H1 (cell line): ENCODE measurements around the gene ZNF470. TPM values are rescaled to one million over a fixed set of nuclear protein-coding genes. Genes with fewer than 3 reads are reported as not detected.

Experiments used
- CTCF ChIA-PET: fragments of 300-600 bp; sonication (Branson Sonifier 250); formaldehyde crosslinking; loops from one replicate; lab custom pipeline; 2021; ENCODE audit not compliant: partially characterized antibody; lab: Charles Lee
- POLR2A ChIA-PET: fragments of 300-600 bp; sonication (Branson Sonifier 250); formaldehyde crosslinking; loops from one replicate; lab custom pipeline; 2021; ENCODE audit warnings: inconsistent platforms; ENCODE audit not compliant: partially characterized antibody; lab: Charles Lee
- DNase-seq, 2 experiments: peaks; one replicate each; pipeline versions ENCODE4 v3.0.0 to v3.0.0-alpha.2; 2010 to 2022; ENCODE audit warnings: low spot score in 2 of 2, low read depth in 1 of 2, mixed read lengths in 1 of 2
- FAIRE-seq: peaks from 2 replicates; lab custom pipeline; 2011; peaks lifted over from hg19 to GRCh38; lab: Jason Lieb, UNC
- H2AFZ ChIP-seq: 2 replicates; pipeline ENCODE4 v1.8.1; 2012; ENCODE audit warnings: low read length, inconsistent platforms
- H2AK5ac ChIP-seq: 2 replicates; pipeline ENCODE4 v1.6.1; 2013; ENCODE audit warnings: low read depth, low read length
- H2BK120ac ChIP-seq: replicated peaks from 2 replicates; pipeline ENCODE3; 2013; ENCODE audit warnings: low read depth, low read length, inconsistent platforms
- H2BK12ac ChIP-seq: 2 replicates; pipeline ENCODE4 v1.6.1; 2013; ENCODE audit warnings: low read depth, low read length
- H2BK15ac ChIP-seq: 2 replicates; pipeline ENCODE4 v1.6.1; 2013; ENCODE audit warnings: low read length
- H2BK20ac ChIP-seq: 2 replicates; pipeline ENCODE4 v1.6.1; 2013; ENCODE audit warnings: low read length
- H2BK5ac ChIP-seq: 2 replicates; pipeline ENCODE4 v1.6.1; 2013; ENCODE audit warnings: low read depth, low read length
- H3K14ac ChIP-seq: 2 replicates; pipeline ENCODE4 v1.6.1; 2013; ENCODE audit warnings: inconsistent platforms; ENCODE audit not compliant: insufficient read length
- H3K18ac ChIP-seq: 2 replicates; pipeline ENCODE4 v1.6.1; 2013; ENCODE audit warnings: low read length; ENCODE audit errors: extremely low read depth
- H3K23ac ChIP-seq: 2 replicates; pipeline ENCODE4 v1.6.1; 2013; ENCODE audit warnings: inconsistent platforms; ENCODE audit not compliant: insufficient read length
- H3K23me2 ChIP-seq: 2 replicates; pipeline ENCODE4 v1.6.1; 2013; ENCODE audit warnings: low read depth, low read length
- H3K27ac ChIP-seq: 2 replicates; pipeline ENCODE4 v1.6.1; 2011; ENCODE audit warnings: low read depth, low read length, inconsistent platforms
- H3K27me3 ChIP-seq, 4 experiments: replicated peaks in 1 of 4; 1 replicate in 1 of 4; 2 replicates in 3 of 4; pipeline versions ENCODE4 v1.6.1 to v1.8.1; 2011 to 2013; ENCODE audit warnings: low read length in 3 of 4, mild to moderate bottlenecking in 3 of 4, inconsistent platforms in 2 of 4, mixed read lengths in 2 of 4, moderate library complexity in 1 of 4; ENCODE audit not compliant: control insufficient read depth in 3 of 4, insufficient read depth in 3 of 4; ENCODE audit errors: extremely low read depth in 1 of 4
- H3K36me3 ChIP-seq, 4 experiments: 2 replicates each; pipeline versions ENCODE4 v1.6.1 to v1.8.1; 2011 to 2013; ENCODE audit warnings: mild to moderate bottlenecking in 4 of 4, low read length in 3 of 4, moderate library complexity in 2 of 4, control low read depth in 1 of 4, inconsistent platforms in 1 of 4; ENCODE audit not compliant: insufficient read depth in 4 of 4, control insufficient read depth in 2 of 4
- H3K4ac ChIP-seq: replicated peaks from 2 replicates; pipeline ENCODE3; 2013; ENCODE audit warnings: low read length, low read depth, mixed read lengths, inconsistent platforms; ENCODE audit not compliant: insufficient read length
- H3K4me1 ChIP-seq, 4 experiments: replicated peaks in 1 of 4; 1 replicate in 1 of 4; 2 replicates in 3 of 4; pipeline versions ENCODE4 v1.6.1 to v1.8.1; 2011 to 2013; ENCODE audit warnings: low read length in 3 of 4, inconsistent platforms in 2 of 4, mixed read lengths in 1 of 4; ENCODE audit not compliant: insufficient read depth in 4 of 4, control insufficient read depth in 3 of 4
- H3K4me2 ChIP-seq, 2 experiments: 2 replicates each; pipeline versions ENCODE4 v1.6.1 to v1.8.1; 2011 to 2013; ENCODE audit warnings: low read depth in 2 of 2, low read length in 2 of 2, control low read depth in 1 of 2, inconsistent platforms in 1 of 2, mild to moderate bottlenecking in 1 of 2; ENCODE audit not compliant: insufficient read depth in 1 of 2
- H3K4me3 ChIP-seq, 4 experiments: fragments of 200-600, 300-600 bp in 1 of 4; sonication (generic), shearing (Covaris generic), sonication (Bioruptor Twin) in 1 of 4; 2 replicates each; pipeline versions ENCODE4 v1.5.1 to v1.8.1; 2011 to 2016; ENCODE audit warnings: low read length in 4 of 4, low read depth in 3 of 4, control low read depth in 2 of 4, inconsistent platforms in 2 of 4, mild to moderate bottlenecking in 2 of 4, mixed read lengths in 1 of 4, moderate library complexity in 1 of 4; ENCODE audit not compliant: insufficient read depth in 2 of 4; ENCODE audit errors: extremely low read depth in 1 of 4
- H3K56ac ChIP-seq: replicated peaks from 2 replicates; pipeline ENCODE3; 2013; ENCODE audit warnings: low read depth, mild to moderate bottlenecking, mixed read lengths, low read length, inconsistent platforms; ENCODE audit not compliant: insufficient read length
- H3K79me1 ChIP-seq: 2 replicates; pipeline ENCODE4 v1.6.1; 2013; ENCODE audit warnings: low read depth, low read length, control low read depth
- H3K79me2 ChIP-seq, 2 experiments: 2 replicates each; pipeline versions ENCODE4 v1.6.1 to v1.8.1; 2012 to 2013; ENCODE audit warnings: low read length in 2 of 2, mild to moderate bottlenecking in 2 of 2, inconsistent platforms in 1 of 2; ENCODE audit not compliant: insufficient read depth in 2 of 2, control insufficient read depth in 1 of 2
- H3K9ac ChIP-seq, 4 experiments: replicated peaks in 1 of 4; 1 replicate in 1 of 4; 2 replicates in 3 of 4; pipeline versions ENCODE4 v1.6.1 to v1.8.1; 2011 to 2013; ENCODE audit warnings: low read depth in 3 of 4, low read length in 3 of 4, control low read depth in 2 of 4, mild to moderate bottlenecking in 2 of 4, moderate library complexity in 2 of 4, inconsistent platforms in 1 of 4; ENCODE audit errors: extremely low read depth in 1 of 4
- H3K9me3 ChIP-seq, 2 experiments: 2 replicates each; pipeline versions ENCODE4 v1.6.1 to v1.8.1; 2012 to 2013; ENCODE audit warnings: mild to moderate bottlenecking in 2 of 2, moderate library complexity in 2 of 2, control low read depth in 1 of 2, inconsistent platforms in 1 of 2, low read depth in 1 of 2, low read length in 1 of 2, mixed read lengths in 1 of 2; ENCODE audit not compliant: insufficient read depth in 2 of 2
- H4K20me1 ChIP-seq, 2 experiments: replicated peaks in 1 of 2; 2 replicates each; pipeline versions ENCODE3 to v1.8.1; 2011 to 2013; ENCODE audit warnings: inconsistent platforms in 2 of 2, low read length in 2 of 2, mild to moderate bottlenecking in 1 of 2; ENCODE audit not compliant: insufficient read depth in 2 of 2, control insufficient read depth in 1 of 2
- H4K5ac ChIP-seq: 2 replicates; pipeline ENCODE4 v1.6.1; 2013; ENCODE audit warnings: low read length, low read depth, mixed read lengths, inconsistent platforms; ENCODE audit not compliant: insufficient read length
- H4K8ac ChIP-seq: 2 replicates; pipeline ENCODE4 v1.8.0; 2013; ENCODE audit warnings: mild to moderate bottlenecking, moderate library complexity, low read length, inconsistent platforms; ENCODE audit not compliant: insufficient read depth; ENCODE audit errors: extremely low read depth
- H4K91ac ChIP-seq: replicated peaks from 2 replicates; pipeline ENCODE3; 2013; ENCODE audit warnings: low read length, mixed read lengths, inconsistent platforms; ENCODE audit not compliant: insufficient read length
- GTF2F1 ChIP-seq: IDR thresholded peaks from 2 replicates; pipeline ENCODE4 v1.6.1; 2012; ENCODE audit warnings: low read depth, low read length, improper control_type of control experiment, borderline replicate concordance
- HDAC2 ChIP-seq, 2 experiments: fragments of 300-600 bp in 1 of 2; sonication (generic) in 1 of 2; IDR thresholded peaks; 2 replicates each; pipeline ENCODE4 v1.6.1; 2011 to 2012; ENCODE audit warnings: low read depth in 2 of 2, low read length in 2 of 2, mild to moderate bottlenecking in 2 of 2, moderate library complexity in 2 of 2, borderline replicate concordance in 1 of 2, inconsistent platforms in 1 of 2
- KDM4A ChIP-seq: IDR thresholded peaks from one replicate; pipeline ENCODE4 v1.7.1; 2012; ENCODE audit warnings: low read depth, mild to moderate bottlenecking, moderate library complexity, low read length, inconsistent platforms; ENCODE audit not compliant: severe bottlenecking
- POLR2AphosphoS5 ChIP-seq: IDR thresholded peaks from 2 replicates; pipeline ENCODE4 v1.6.1; 2011; ENCODE audit warnings: low read depth, low read length
- POU5F1 ChIP-seq: IDR thresholded peaks from 2 replicates; pipeline ENCODE4 v1.6.1; 2011; ENCODE audit warnings: low read depth, mild to moderate bottlenecking, low read length, moderate library complexity
- RFX5 ChIP-seq: IDR thresholded peaks from 2 replicates; pipeline ENCODE4 v1.6.1; 2011; ENCODE audit warnings: low read depth, low read length, improper control_type of control experiment, borderline replicate concordance
- SAP30 ChIP-seq: fragments of 300-600 bp; sonication (generic); IDR thresholded peaks from 2 replicates; pipeline ENCODE4 v1.7.1; 2012; ENCODE audit warnings: low read length, moderate library complexity, mild to moderate bottlenecking, inconsistent platforms; ENCODE audit not compliant: insufficient read depth, insufficient replicate concordance
- TAF1 ChIP-seq: IDR thresholded peaks from 2 replicates; pipeline ENCODE4 v1.6.1; 2011; ENCODE audit warnings: mild to moderate bottlenecking, low read depth, low read length
- WGBS, 2 experiments: shearing (Covaris generic) in 1 of 2; methylation state at CpG; one replicate each; pipeline versions ENCODE4 v1.1.6 to v1.1.7; 2013 to 2015; ENCODE audit warnings: low lambda C conversion rate in 2 of 2, mixed read lengths in 2 of 2, inconsistent platforms in 1 of 2, low coverage in 1 of 2, missing lambda C conversion rate in 1 of 2; ENCODE audit not compliant: insufficient replicate concordance in 2 of 2, insufficient coverage in 1 of 2, insufficient read length in 1 of 2; ENCODE audit errors: extremely low coverage in 1 of 2, missing lambda C conversion rate in 1 of 2; 5-methylcytosine and 5-hydroxymethylcytosine counted together
- polyA plus RNA-seq, 7 experiments: library from polyadenylated mRNA; depleted of rRNA in 3 of 7; stranded (reverse) in 5 of 7; unstranded in 2 of 7; fragments of >200 nt in 5 of 7; fragments of 200-250 nt in 2 of 7; gene quantifications; 1 replicate in 5 of 7; 2 replicates in 1 of 7; 4 replicates in 1 of 7; pipeline versions ENCODE4 v1.2.1 to v1.2.3, GENCODE V29; 2011 to 2013; ENCODE audit warnings: missing spikeins in 2 of 7, mixed read lengths in 2 of 7
- total RNA-seq: library from RNA; stranded (reverse); fragmentation: NEBNext Ultra II Directional; extraction: Animal tissue kit (Norgen Biotek cat#: 25700); gene quantifications from 2 replicates; pipeline ENCODE4 v1.2.1, GENCODE V29; 2021

ZNF470 gene
- total and polyA plus RNA-seq, 2 of the 8 experiments (the other 6 are each of a cell fraction or from before 2014, with no cell fraction given) = 2.0 to 8.8 TPM

DNA sequence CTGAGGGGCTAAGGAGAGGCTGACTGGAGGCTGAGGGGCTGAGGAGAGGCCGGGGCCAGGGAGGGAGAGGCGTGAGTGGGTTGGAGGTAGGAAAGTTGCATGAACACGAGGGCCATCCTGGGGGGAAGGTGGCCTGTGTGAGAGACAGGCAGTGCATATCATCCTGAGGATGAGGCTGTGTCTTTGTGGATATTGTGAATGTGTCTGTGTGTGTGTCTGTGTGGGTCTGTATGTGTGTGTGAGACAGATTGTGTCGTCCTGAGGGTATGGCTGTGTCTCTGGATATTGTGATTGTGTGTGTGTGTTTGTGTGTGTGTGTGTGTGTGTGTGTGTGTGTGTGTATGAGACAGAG is 28.3 kb downstream of the ZNF470 start:
- Histone ChIP-seq H3K56ac (peak overlapping the region; percentile 90), H3K23me2 (peaks cover 14% of the 10 kb centered on the region), H3K9me3 (peaks cover 0 to 2% of the 10 kb centered on the region in 2 experiments; a peak in 1 of 4 replicates), H2AFZ (peak overlapping the region; percentile 27; the same call in 1 of the 2 replicates), H3K36me3 (no peaks in the 10 kb centered on the region; a peak in 1 of 8 replicates), H3K9ac (peak overlapping the region; percentile 65 to 92 (median 86)), H3K27ac (peak overlapping the region; percentile 33; the same call in 1 of the 2 replicates), H2AK5ac (peak overlapping the region; percentile 82; the same call in 1 of the 2 replicates), H2BK12ac (0 out of 2 replicates have a peak overlapping the region, but pooled peaks have one; percentile 84), H3K4me1 (peaks cover 0 to 3% (median 1%) of the 10 kb centered on the region in 4 experiments; a peak in 2 of 7 replicates), H3K23ac (peak overlapping the region; percentile 73), H3K27me3 (no peaks in the 10 kb centered on the region), H3K4ac (peak overlapping the region; percentile 95), H4K20me1 (peaks cover 0 to 6% of the 10 kb centered on the region in 2 experiments), H4K8ac (peak overlapping the region; percentile 95), H4K91ac (peak overlapping the region; percentile 84), H3K4me3 (peak overlapping the region; percentile 76 to 99 (median 90)), H3K79me2 (peaks cover 0 to 19% of the 10 kb centered on the region in 2 experiments; a peak in 2 of 4 replicates), H3K79me1 (peaks cover 8% of the 10 kb centered on the region), H4K5ac (peak overlapping the region; percentile 34), H2BK120ac (peak overlapping the region; percentile 52), H2BK15ac (peak overlapping the region; percentile 95), H3K18ac (peak overlapping the region; percentile 71; the same call in 1 of the 2 replicates), H3K4me2 (peak overlapping the region; percentile 90 to 99), H2BK20ac (no peak overlapping the region), H2BK5ac (peak overlapping the region; percentile 75), H3K14ac (peak overlapping the region; percentile 79)
- TF ChIP-seq GTF2F1 (no peak), POLR2AphosphoS5 (peak; percentile 38; the same call in 1 of the 2 replicates), POU5F1 (no peak), TAF1 (no peak), KDM4A (peak; percentile 34), SAP30 (peak; percentile 36), RFX5 (no peak), HDAC2 (IDR thresholded peaks at IDR 0.05; ENCODE audit: borderline replicate concordance in 1 of 2, low read depth in 2 of 2, low read length in 2 of 2) (no peak)
- ChIA-PET CTCF (interaction anchor here (0.6 to 0.7 kb wide), 2 partner anchors 675 to 1454 kb away, joined by 4 read pairs; no protein-coding TSS in a partner anchor), POLR2A (interaction anchor here (0.6 to 1.6 kb wide), 6 partner anchors 9 to 861 kb away, joined by 3 to 7 read pairs (median 3); partner anchors contain the start of gene VN1R1)
- 4% methylated on average over 4 of the region's 4 CpGs; no CpG with 5 or more reads in 1 of the 2 experiments for WGBS, 2 experiments
- DNase-seq (no peak), FAIRE-seq (no peak)
